Stomach (tissue), 4 donors: ENCODE results near the gene CEP57L1.

Experiments used
- CTCF ChIP-seq, 7 experiments: fragments of 450-650 bp in 4 of 7; fragments of 200-600 bp in 3 of 7; sonication (generic) in 3 of 7; IDR thresholded peaks; one replicate each; pipeline ENCODE4 v1.5.1; 2016 to 2019; ENCODE audit warnings: antibody characterized with exemption in 7 of 7, control low read depth in 2 of 7, mild to moderate bottlenecking in 1 of 7
- EP300 ChIP-seq: sonication (generic); formaldehyde crosslinking; IDR thresholded peaks from one replicate; pipeline ENCODE4 v1.6.1; 2017; ENCODE audit warnings: antibody characterized with exemption
- POLR2A ChIP-seq, 4 donors: fragments of 450-650 bp; IDR thresholded peaks; one replicate each; pipeline ENCODE4 v1.6.1; 2016; ENCODE audit warnings: antibody characterized with exemption in 4 of 4, control low read depth in 2 of 4, mild to moderate bottlenecking in 1 of 4, moderate library complexity in 1 of 4

DNA sequence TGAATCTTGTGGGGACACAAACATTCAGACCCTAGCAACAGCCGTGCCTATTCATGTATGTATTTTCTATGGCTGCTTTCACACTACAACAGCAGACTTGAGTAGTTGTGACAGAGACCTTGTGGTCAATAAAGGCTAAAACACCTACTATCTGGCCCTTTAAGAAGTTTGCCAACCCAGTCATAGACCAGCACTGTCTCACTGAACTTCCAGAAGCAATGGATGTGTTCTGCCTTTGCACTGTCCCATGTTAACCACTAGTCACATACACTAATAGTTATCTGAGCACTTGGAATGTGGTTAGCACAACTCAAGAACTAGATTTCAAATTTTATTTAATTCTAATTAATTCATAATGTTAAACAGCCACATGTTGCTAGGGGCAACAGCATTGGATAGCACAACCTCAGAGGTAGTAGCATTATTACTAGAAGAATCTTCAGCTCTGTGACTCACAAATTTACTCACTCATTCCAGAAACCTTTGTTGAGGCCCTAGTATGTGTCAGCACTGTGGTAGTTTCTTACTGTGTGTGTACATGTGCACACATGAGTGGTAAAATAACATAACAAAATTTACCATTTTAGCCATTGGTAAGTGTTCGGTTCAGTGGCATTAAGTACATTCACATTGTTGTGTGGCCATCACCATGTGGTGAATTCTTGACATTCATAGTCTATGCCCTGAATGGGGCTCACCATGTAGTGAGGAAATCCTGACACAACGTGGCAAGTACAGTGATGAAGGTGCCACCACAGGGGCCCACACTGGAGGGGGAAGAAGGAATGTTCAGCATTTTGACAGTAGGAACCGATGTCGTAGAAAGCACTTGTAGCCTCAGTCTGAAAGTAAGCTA lies 107.3 kb downstream of the CEP57L1 start:
- TF ChIP-seq POLR2A (IDR thresholded peaks at IDR 0.05) (no peak), CTCF (IDR thresholded peaks at IDR 0.05) (no peak), EP300 (no peak)
